ENCODE results near the gene RBFOX1. TPM values are rescaled to one million over a fixed set of nuclear protein-coding genes. Genes with fewer than 3 reads are reported as not detected.

Gene RBFOX1
- polyA plus RNA-seq, 1 of the 3 experiments (the other 2 are of a cell fraction): not detected

DNA sequence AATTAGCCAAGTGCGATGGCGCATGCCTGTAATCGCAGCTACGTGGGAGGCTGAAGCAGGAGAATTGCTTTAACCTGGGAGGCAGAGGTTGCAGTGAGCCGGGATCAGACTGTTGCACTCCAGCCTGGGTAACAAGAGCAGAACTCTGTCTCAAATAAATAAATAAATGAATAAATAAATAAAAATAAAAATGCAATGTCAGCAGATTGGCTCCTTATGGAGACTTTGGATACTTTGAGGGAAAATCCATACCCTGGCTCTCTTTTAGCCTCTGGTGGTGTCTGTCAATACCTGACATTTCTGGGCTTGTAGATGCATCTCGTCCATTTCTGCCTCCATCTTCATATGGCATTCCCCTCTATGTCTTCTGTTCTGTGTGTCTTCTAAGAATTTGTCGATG lies 66.7 kb downstream of the RBFOX1 start (continued):
- TF ChIP-seq, protein P1, sequence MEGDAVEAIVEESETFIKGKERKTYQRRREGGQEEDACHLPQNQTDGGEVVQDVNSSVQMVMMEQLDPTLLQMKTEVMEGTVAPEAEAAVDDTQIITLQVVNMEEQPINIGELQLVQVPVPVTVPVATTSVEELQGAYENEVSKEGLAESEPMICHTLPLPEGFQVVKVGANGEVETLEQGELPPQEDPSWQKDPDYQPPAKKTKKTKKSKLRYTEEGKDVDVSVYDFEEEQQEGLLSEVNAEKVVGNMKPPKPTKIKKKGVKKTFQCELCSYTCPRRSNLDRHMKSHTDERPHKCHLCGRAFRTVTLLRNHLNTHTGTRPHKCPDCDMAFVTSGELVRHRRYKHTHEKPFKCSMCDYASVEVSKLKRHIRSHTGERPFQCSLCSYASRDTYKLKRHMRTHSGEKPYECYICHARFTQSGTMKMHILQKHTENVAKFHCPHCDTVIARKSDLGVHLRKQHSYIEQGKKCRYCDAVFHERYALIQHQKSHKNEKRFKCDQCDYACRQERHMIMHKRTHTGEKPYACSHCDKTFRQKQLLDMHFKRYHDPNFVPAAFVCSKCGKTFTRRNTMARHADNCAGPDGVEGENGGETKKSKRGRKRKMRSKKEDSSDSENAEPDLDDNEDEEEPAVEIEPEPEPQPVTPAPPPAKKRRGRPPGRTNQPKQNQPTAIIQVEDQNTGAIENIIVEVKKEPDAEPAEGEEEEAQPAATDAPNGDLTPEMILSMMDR (IDR thresholded peaks at IDR 0.05): no peak
- TF ChIP-seq YY1 (IDR thresholded peaks at IDR 0.05; ENCODE audit: low read depth) (no peak), TEAD4 (IDR thresholded peaks at IDR 0.05; ENCODE audit: borderline replicate concordance, insufficient read depth) (no peak), FOXM1 (IDR thresholded peaks at IDR 0.05; ENCODE audit: low read depth) (no peak), GABPA (IDR thresholded peaks at IDR 0.05; ENCODE audit: low read depth) (no peak)

DNA sequence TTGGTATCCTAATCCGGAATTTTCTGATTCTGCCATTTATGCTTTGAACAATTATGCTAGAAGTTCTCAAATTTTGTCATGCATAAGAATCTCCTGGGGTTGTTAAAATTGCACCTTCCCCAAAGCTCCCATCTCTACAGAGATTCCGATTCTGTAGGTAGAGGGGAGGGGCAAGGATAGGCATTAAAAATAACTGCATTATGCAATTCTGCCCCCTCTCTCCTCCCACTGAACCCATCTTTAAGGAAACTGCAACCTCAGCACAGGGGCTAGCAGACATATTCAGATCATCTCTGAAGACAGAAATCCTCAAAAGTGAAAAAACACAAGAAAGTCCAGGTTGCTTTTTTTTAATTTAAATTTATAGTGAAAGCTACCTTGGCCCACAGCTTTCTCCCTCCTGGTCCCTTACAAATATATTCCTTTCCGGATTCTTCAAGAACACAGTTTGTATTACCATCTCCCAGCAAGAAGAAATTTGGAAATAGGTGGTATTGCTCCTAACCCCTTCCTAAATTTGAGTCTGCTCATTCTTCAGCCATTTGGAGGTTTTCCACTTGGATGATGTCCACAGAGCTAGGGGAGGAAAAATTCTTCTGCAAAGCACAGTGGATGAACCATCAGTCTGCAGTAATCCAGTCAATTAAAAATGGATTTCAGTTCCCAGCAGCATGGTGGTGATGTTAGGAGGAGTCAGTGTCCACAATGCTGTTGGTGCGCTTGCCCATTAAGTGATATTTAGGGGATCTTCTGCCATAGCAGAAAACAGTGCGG lies 67.7 kb downstream of the RBFOX1 start:
- ChIA-PET CTCF (interaction anchor here (0.9 to 1.1 kb wide), 2 partner anchors 13 to 375 kb away, joined by 3 to 5 read pairs; no protein-coding TSS in a partner anchor), POLR2A (no interaction called here)
- Histone ChIP-seq H3K36me3 (replicated peaks in 1 of 2; ENCODE audit: control insufficient read depth in 1 of 2, insufficient read depth in 2 of 2, low read length in 1 of 2) (no peaks in the 10 kb centered on the region), H3K4me3 (ENCODE audit: low read depth in 2 of 2, low read length in 1 of 2) (no peak overlapping the region), H3K4me2 (no peak overlapping the region), H2AFZ (ENCODE audit: low read depth) (no peak overlapping the region), H3K27ac (ENCODE audit: low read depth in 2 of 2, low read length in 1 of 2) (no peak overlapping the region), H3K4me1 (ENCODE audit: control insufficient read depth in 1 of 2, insufficient read depth in 2 of 2, low read depth in 1 of 2, low read length in 1 of 2) (peaks cover 0 to 3% of the 10 kb centered on the region in 2 experiments; a peak in 2 of 4 replicates), H3F3A (replicated peaks; ENCODE audit: insufficient read depth) (no peaks in the 10 kb centered on the region), H3K27me3 (ENCODE audit: insufficient read depth) (no peaks in the 10 kb centered on the region), H4K20me1 (ENCODE audit: insufficient read depth) (no peaks in the 10 kb centered on the region), H3K79me2 (ENCODE audit: insufficient read depth) (no peaks in the 10 kb centered on the region), H3K9me3 (no peaks in the 10 kb centered on the region), H3K9ac (no peak overlapping the region), H3K9me2 (no peaks in the 10 kb centered on the region)
- WGBS (ENCODE audit: low lambda C conversion rate): 30% methylated on average over 5 of the region's 5 CpGs
- TF ChIP-seq, protein P2, sequence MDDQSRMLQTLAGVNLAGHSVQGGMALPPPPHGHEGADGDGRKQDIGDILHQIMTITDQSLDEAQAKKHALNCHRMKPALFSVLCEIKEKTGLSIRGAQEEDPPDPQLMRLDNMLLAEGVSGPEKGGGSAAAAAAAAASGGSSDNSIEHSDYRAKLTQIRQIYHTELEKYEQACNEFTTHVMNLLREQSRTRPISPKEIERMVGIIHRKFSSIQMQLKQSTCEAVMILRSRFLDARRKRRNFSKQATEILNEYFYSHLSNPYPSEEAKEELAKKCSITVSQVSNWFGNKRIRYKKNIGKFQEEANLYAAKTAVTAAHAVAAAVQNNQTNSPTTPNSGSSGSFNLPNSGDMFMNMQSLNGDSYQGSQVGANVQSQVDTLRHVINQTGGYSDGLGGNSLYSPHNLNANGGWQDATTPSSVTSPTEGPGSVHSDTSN (IDR thresholded peaks at IDR 0.05): no peak
- no peak for TF ChIP-seq FOXM1 (IDR thresholded peaks at IDR 0.05; ENCODE audit: low read depth)
- no peak for TF ChIP-seq RFX5 (IDR thresholded peaks at IDR 0.05; ENCODE audit: low read length)
- TF ChIP-seq, protein P3, sequence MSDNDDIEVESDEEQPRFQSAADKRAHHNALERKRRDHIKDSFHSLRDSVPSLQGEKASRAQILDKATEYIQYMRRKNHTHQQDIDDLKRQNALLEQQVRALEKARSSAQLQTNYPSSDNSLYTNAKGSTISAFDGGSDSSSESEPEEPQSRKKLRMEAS (IDR thresholded peaks at IDR 0.05; ENCODE audit: low read depth): no peak
- TF ChIP-seq, protein P4, sequence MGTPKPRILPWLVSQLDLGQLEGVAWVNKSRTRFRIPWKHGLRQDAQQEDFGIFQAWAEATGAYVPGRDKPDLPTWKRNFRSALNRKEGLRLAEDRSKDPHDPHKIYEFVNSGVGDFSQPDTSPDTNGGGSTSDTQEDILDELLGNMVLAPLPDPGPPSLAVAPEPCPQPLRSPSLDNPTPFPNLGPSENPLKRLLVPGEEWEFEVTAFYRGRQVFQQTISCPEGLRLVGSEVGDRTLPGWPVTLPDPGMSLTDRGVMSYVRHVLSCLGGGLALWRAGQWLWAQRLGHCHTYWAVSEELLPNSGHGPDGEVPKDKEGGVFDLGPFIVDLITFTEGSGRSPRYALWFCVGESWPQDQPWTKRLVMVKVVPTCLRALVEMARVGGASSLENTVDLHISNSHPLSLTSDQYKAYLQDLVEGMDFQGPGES (IDR thresholded peaks at IDR 0.05; ENCODE audit: low read depth, low read length): no peak
- no peak for TF ChIP-seq MEF2A (IDR thresholded peaks at IDR 0.05; ENCODE audit: borderline replicate concordance, low read depth)
- no peak for TF ChIP-seq FOXJ3 (CRISPR knock-in tag; IDR thresholded peaks at IDR 0.05)
- TF ChIP-seq SIN3A (IDR thresholded peaks at IDR 0.05; ENCODE audit: borderline replicate concordance, low read depth, low read length): no peak
- TF ChIP-seq NFIC (IDR thresholded peaks at IDR 0.05; ENCODE audit: borderline replicate concordance): no peak
- no peak for TF ChIP-seq ELF1 (IDR thresholded peaks at IDR 0.05)
- TF ChIP-seq RXRA (IDR thresholded peaks at IDR 0.05; ENCODE audit: borderline replicate concordance, low read depth): no peak
- TF ChIP-seq JUND (IDR thresholded peaks at IDR 0.05): no peak
- no peak for DNase-seq

Data from SK-N-SH (cell line).